Large intestine (tissue), 3 donors: ENCODE data around the gene UBE2J1. TPM values are rescaled to one million over a fixed set of nuclear protein-coding genes. Genes with fewer than 3 reads are reported as not detected.

Source experiments
- DNase-seq, 2 donors: peaks; one replicate each; pipeline versions ENCODE4 v3.0.0 to v3.0.0-alpha.2; 2013
- H3K27ac ChIP-seq: one replicate; pipeline ENCODE4 v1.5.1; 2013; ENCODE audit warnings: low read length
- H3K27me3 ChIP-seq: 2 replicates; pipeline ENCODE4 v1.6.1; 2013; ENCODE audit warnings: low read length; ENCODE audit not compliant: control insufficient read depth, insufficient read depth
- H3K36me3 ChIP-seq: 2 replicates; pipeline ENCODE4 v1.6.1; 2013; ENCODE audit warnings: low read length; ENCODE audit not compliant: control insufficient read depth, insufficient read depth
- H3K4me1 ChIP-seq: one replicate; pipeline ENCODE4 v1.6.1; 2013; ENCODE audit warnings: low read length; ENCODE audit not compliant: control insufficient read depth, insufficient read depth
- H3K4me3 ChIP-seq: one replicate; pipeline ENCODE4 v1.5.1; 2013; ENCODE audit warnings: low read length
- H3K9me3 ChIP-seq: one replicate; pipeline ENCODE4 v1.6.1; 2013; ENCODE audit warnings: mild to moderate bottlenecking, low read depth, low read length, moderate library complexity; ENCODE audit not compliant: control insufficient read depth
- WGBS: methylation state at CpG from one replicate; pipeline ENCODE4 v1.1.5; 2013; ENCODE audit warnings: low lambda C conversion rate; ENCODE audit not compliant: insufficient coverage; 5-methylcytosine and 5-hydroxymethylcytosine counted together
- polyA plus RNA-seq: library from polyadenylated mRNA; unstranded; fragments of 120-200 nt; gene quantifications from one replicate; pipeline ENCODE4 v1.2.1, GENCODE V29; 2013

Gene UBE2J1
- polyA plus RNA-seq, 1 donor = 42.7 TPM

DNA sequence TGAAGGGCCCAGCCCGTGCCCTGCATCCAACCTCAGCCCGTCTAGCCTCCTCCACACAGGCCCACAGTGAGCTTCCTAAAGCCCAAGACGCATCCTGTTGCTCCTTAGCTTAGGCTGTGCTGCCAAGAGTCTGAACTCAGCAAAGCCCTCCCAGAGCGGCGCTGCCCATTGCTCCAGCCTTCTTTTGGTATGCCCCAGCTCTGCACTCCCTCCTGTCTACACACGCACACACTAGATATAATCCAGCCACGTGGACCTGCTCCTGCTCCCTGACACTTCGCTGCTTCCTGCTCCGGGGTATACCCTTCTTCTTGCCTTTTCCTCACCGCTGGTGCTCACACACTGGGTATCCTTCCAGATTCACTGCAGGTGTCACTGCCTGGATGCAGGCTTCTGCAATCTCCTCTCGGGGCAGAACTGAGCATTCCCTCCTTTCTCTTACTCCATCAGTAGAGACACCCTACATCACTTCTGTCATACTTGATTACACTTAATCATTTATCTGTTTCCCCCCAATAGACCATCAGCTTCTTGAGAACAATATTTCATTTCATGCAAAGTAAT lies 61.2 kb downstream of the UBE2J1 start:
- WGBS = 80% methylated on average over 1 of the region's 11 CpGs
- Histone ChIP-seq H3K4me3 (no peak overlapping the region), H3K27me3 (no peaks in the 10 kb centered on the region), H3K4me1 (no peaks in the 10 kb centered on the region), H3K27ac (no peak overlapping the region), H3K9me3 (no peaks in the 10 kb centered on the region), H3K36me3 (no peaks in the 10 kb centered on the region)
- no peak for DNase-seq

- 86% methylated on average over 2 of the region's 13 CpGs for WGBS
- no peaks in the 10 kb centered on the region for H3K36me3 ChIP-seq
- H3K4me3 ChIP-seq = no peak overlapping the region
- H3K9me3 ChIP-seq = no peaks in the 10 kb centered on the region
- DNase-seq = no peak
- no peaks in the 10 kb centered on the region for H3K27me3 ChIP-seq
- H3K27ac ChIP-seq = no peak overlapping the region
- H3K4me1 ChIP-seq = no peaks in the 10 kb centered on the region
These were observed 61.9 kb downstream of the UBE2J1 start for GRCh38 chr6:89290401-89291155.

- WGBS = no CpG with 5 or more reads among the region's 3 CpGs
- Histone ChIP-seq H3K4me3 (no peak overlapping the region), H3K4me1 (no peaks in the 10 kb centered on the region), H3K27me3 (no peaks in the 10 kb centered on the region), H3K9me3 (no peaks in the 10 kb centered on the region), H3K27ac (no peak overlapping the region), H3K36me3 (no peaks in the 10 kb centered on the region)
- no peak for DNase-seq
These were observed 62.8 kb downstream of the UBE2J1 start for GRCh38 chr6:89289710-89290109.

GRCh38 chr6:89287351-89288028 lies 65.0 kb downstream of the UBE2J1 start:
- H3K27ac ChIP-seq = no peak overlapping the region
- no peaks in the 10 kb centered on the region for H3K27me3 ChIP-seq
- H3K36me3 ChIP-seq = no peaks in the 10 kb centered on the region
- H3K9me3 ChIP-seq = no peaks in the 10 kb centered on the region
- no peak overlapping the region for H3K4me3 ChIP-seq
- no peaks in the 10 kb centered on the region for H3K4me1 ChIP-seq
- no peak for DNase-seq
- WGBS = no CpG with 5 or more reads among the region's 9 CpGs

DNA sequence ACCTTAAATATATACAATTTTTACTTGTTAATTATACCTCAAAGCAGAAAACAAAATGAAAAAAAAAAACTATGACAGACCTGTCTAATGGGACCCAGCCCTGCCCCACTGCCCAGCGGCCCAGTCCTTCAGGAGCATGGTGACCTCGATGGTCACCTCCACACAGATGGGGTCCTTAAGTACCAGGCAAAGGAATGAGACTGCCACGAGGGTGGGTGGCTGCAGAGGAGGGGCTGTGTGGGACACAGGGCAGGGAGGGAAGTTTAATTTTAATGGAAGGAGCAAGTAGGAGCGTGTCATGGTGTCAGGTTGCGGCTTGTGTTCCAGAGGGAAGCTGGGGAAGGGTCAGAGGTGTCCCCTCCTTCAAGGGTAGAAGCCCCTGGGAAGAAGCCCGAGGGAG lies 66.0 kb downstream of the UBE2J1 start:
- H3K4me3 ChIP-seq = no peak overlapping the region
- H3K36me3 ChIP-seq = no peaks in the 10 kb centered on the region
- 40% methylated on average over 2 of the region's 6 CpGs for WGBS
- H3K4me1 ChIP-seq = no peaks in the 10 kb centered on the region
- H3K27me3 ChIP-seq = no peaks in the 10 kb centered on the region
- no peak for DNase-seq
- no peak overlapping the region for H3K27ac ChIP-seq
- H3K9me3 ChIP-seq = no peaks in the 10 kb centered on the region

DNA sequence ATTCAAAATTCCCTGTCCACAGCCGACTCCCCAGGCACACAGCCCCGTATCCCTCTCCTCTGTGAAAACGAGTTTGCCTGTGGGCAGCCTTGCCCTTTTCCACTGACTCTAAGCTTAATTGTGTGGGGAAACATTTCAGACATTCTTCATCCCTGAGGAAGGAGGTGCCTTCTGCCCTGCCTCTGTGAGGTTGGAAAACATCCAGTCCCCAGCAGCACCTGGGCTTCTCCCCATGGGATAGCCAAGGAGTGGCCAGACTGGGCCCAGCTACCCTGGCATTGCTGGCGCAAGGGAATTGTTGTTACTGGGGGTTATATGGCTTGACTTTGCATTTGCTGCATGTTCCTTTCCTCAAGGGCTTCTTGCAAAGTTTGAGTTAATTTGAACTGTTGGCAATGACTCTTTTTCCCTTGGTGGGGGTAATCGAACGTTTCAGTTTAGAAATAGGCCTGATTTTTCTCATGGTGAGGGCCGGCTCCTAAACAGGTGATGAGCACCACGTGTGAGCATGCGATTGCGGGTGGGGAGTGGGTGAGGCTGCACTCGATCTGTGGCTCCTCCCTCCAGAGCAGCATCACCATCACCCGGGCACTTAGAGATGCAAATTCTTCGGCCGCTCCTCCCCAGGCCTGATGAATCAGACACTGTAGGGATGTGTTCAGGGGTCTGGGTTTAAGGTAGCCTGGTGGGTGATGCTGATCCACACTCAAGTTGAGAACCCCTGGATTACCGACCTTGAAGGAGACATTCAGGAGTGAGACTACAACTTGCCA lies 67.4 kb downstream of the UBE2J1 start:
- no CpG with 5 or more reads among the region's 15 CpGs for WGBS
- H3K4me3 ChIP-seq = no peak overlapping the region
- H3K9me3 ChIP-seq = no peaks in the 10 kb centered on the region
- no peaks in the 10 kb centered on the region for H3K27me3 ChIP-seq
- H3K4me1 ChIP-seq = no peaks in the 10 kb centered on the region
- H3K27ac ChIP-seq = no peak overlapping the region
- DNase-seq = no peak
- no peaks in the 10 kb centered on the region for H3K36me3 ChIP-seq

DNA sequence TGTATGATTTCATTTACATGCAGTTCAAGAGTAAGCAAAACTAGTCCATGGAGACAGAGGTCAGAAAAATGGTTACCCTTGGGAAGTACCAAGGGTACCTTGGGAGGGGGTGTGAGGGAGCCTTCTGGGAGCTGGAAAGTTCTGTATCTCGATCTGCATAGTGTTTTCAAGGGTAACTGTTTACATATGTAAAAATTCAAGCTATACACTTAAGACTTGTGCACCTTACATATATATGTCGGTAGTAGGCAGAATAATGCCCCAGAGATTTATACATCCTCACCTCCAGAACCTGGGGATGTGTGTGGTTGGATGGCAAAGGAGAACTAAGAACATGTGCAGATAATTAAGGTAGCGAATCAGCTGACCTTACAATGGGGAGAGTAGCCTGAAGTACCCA lies 68.4 kb downstream of the UBE2J1 start:
- no CpG with 5 or more reads among the region's 3 CpGs for WGBS
- Histone ChIP-seq H3K4me3 (no peak overlapping the region), H3K9me3 (no peaks in the 10 kb centered on the region), H3K36me3 (no peaks in the 10 kb centered on the region), H3K27ac (no peak overlapping the region), H3K27me3 (no peaks in the 10 kb centered on the region), H3K4me1 (no peaks in the 10 kb centered on the region)
- DNase-seq = no peak

GRCh38 chr6:89282749-89283148 lies 69.8 kb downstream of the UBE2J1 start:
- Histone ChIP-seq H3K4me3 (no peak overlapping the region), H3K27me3 (no peaks in the 10 kb centered on the region), H3K9me3 (no peaks in the 10 kb centered on the region), H3K36me3 (no peaks in the 10 kb centered on the region), H3K4me1 (no peaks in the 10 kb centered on the region), H3K27ac (no peak overlapping the region)
- WGBS = 88% methylated on average over 1 of the region's 9 CpGs
- no peak for DNase-seq

DNA sequence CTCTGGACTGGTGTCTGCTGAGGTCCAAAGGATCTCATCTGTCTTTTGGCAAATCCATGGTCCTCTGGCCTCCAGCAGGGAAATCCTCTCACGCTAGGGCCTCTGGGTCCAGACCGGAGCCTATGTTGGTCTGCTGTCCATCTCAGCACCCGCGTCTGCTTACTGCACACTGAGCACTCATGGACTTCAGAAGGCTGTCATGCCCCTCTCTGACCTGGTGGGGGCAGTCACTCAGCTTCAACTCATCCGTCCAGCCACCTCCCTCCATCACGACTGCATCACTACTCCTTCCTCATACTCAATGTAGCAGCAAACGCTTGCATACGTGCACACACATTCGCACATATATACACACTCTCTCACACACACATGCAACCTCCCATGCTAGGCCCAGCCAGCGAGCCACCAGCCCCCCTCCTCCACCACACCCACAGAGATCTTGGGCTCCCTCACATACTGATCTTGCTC lies 70.7 kb downstream of the UBE2J1 start:
- Histone ChIP-seq H3K27me3 (no peaks in the 10 kb centered on the region), H3K9me3 (no peaks in the 10 kb centered on the region), H3K4me3 (no peak overlapping the region), H3K27ac (no peak overlapping the region), H3K36me3 (no peaks in the 10 kb centered on the region), H3K4me1 (no peaks in the 10 kb centered on the region)
- no peak for DNase-seq
- WGBS = no CpG with 5 or more reads among the region's 10 CpGs

- H3K27me3 ChIP-seq = no peaks in the 10 kb centered on the region
- no peak overlapping the region for H3K4me3 ChIP-seq
- no peaks in the 10 kb centered on the region for H3K9me3 ChIP-seq
- H3K27ac ChIP-seq = no peak overlapping the region
- no peak for DNase-seq
- no CpG with 5 or more reads among the region's 9 CpGs for WGBS
- no peaks in the 10 kb centered on the region for H3K4me1 ChIP-seq
- H3K36me3 ChIP-seq = no peaks in the 10 kb centered on the region
These were observed 73.6 kb downstream of the UBE2J1 start for GRCh38 chr6:89278956-89279355.
